H9 (cell line): ENCODE data around the gene LRP3. TPM values are rescaled to one million over a fixed set of nuclear protein-coding genes. Genes with fewer than 3 reads are reported as not detected.

Experiments used
- DNase-seq: peaks from one replicate; pipeline ENCODE4 v3.0.0-alpha.2; 2017
- H2AFZ ChIP-seq: one replicate; pipeline ENCODE4 v1.6.1; 2013; ENCODE audit warnings: mild to moderate bottlenecking, low read length, control low read depth, moderate library complexity
- H2AK5ac ChIP-seq: 2 replicates; pipeline ENCODE4 v1.6.1; 2013; ENCODE audit warnings: low read length, control low read depth, mixed read lengths; ENCODE audit not compliant: insufficient read length
- H2BK120ac ChIP-seq: one replicate; pipeline ENCODE4 v1.6.1; 2013; ENCODE audit warnings: low read depth, mild to moderate bottlenecking, low read length, control low read depth, inconsistent platforms; ENCODE audit not compliant: poor library complexity, severe bottlenecking
- H2BK12ac ChIP-seq: 2 replicates; pipeline ENCODE4 v1.6.1; 2013; ENCODE audit warnings: low read length, control low read depth, mixed read lengths, low read depth; ENCODE audit not compliant: insufficient read length
- H2BK15ac ChIP-seq: 2 replicates; pipeline ENCODE4 v1.6.1; 2013; ENCODE audit warnings: low read depth, low read length, control low read depth
- H2BK20ac ChIP-seq: one replicate; pipeline ENCODE4 v1.6.1; 2013; ENCODE audit warnings: low read depth, mild to moderate bottlenecking, low read length, control low read depth, inconsistent platforms; ENCODE audit not compliant: poor library complexity, severe bottlenecking
- H2BK5ac ChIP-seq: 2 replicates; pipeline ENCODE4 v1.6.1; 2013; ENCODE audit warnings: low read length, control low read depth, mixed read lengths; ENCODE audit not compliant: insufficient read length
- H3K14ac ChIP-seq: 2 replicates; pipeline ENCODE4 v1.6.1; 2013; ENCODE audit warnings: low read length, control low read depth; ENCODE audit not compliant: insufficient read depth
- H3K18ac ChIP-seq: 2 replicates; pipeline ENCODE4 v1.6.1; 2013; ENCODE audit warnings: low read depth, mild to moderate bottlenecking, mixed read lengths, low read length, control low read depth; ENCODE audit not compliant: insufficient read length
- H3K23ac ChIP-seq: 2 replicates; pipeline ENCODE4 v1.6.1; 2013; ENCODE audit warnings: low read length, control low read depth, mixed read lengths, low read depth; ENCODE audit not compliant: insufficient read length
- H3K23me2 ChIP-seq: 2 replicates; pipeline ENCODE4 v1.6.1; 2013; ENCODE audit warnings: low read depth, mild to moderate bottlenecking, mixed read lengths, low read length, control low read depth; ENCODE audit not compliant: insufficient read length, poor library complexity, severe bottlenecking
- H3K27ac ChIP-seq: 2 replicates; pipeline ENCODE4 v1.5.1; 2013; ENCODE audit warnings: low read length, control low read depth, mixed read lengths, low read depth; ENCODE audit not compliant: insufficient read length
- H3K27me3 ChIP-seq: 2 replicates; pipeline ENCODE4 v1.6.1; 2013; ENCODE audit warnings: low read length, control low read depth, inconsistent platforms; ENCODE audit not compliant: insufficient read depth
- H3K4ac ChIP-seq: 2 replicates; pipeline ENCODE4 v1.6.1; 2013; ENCODE audit warnings: low read depth, mild to moderate bottlenecking, control low read depth, inconsistent platforms, low read length, moderate library complexity
- H3K4me1 ChIP-seq: 2 replicates; pipeline ENCODE4 v1.6.1; 2013; ENCODE audit warnings: low read length, control low read depth, inconsistent platforms; ENCODE audit not compliant: insufficient read depth
- H3K4me2 ChIP-seq: 2 replicates; pipeline ENCODE4 v1.6.1; 2013; ENCODE audit warnings: low read length, control low read depth, mixed read lengths; ENCODE audit not compliant: insufficient read length, insufficient read depth
- H3K56ac ChIP-seq: 2 replicates; pipeline ENCODE4 v1.6.1; 2013; ENCODE audit warnings: low read depth, mild to moderate bottlenecking, mixed read lengths, low read length, control low read depth; ENCODE audit not compliant: insufficient read length
- H3K79me1 ChIP-seq: 2 replicates; pipeline ENCODE4 v1.6.1; 2013; ENCODE audit warnings: low read depth, mild to moderate bottlenecking, moderate library complexity, low read length, control low read depth, inconsistent platforms; ENCODE audit not compliant: insufficient read depth, poor library complexity, severe bottlenecking
- H3K79me2 ChIP-seq: 2 replicates; pipeline ENCODE4 v1.6.1; 2013; ENCODE audit warnings: low read length, control low read depth, inconsistent platforms; ENCODE audit not compliant: insufficient read depth
- H3K9ac ChIP-seq: 2 replicates; pipeline ENCODE4 v1.6.1; 2013; ENCODE audit warnings: low read length, control low read depth, mixed read lengths; ENCODE audit not compliant: insufficient read length; ENCODE audit errors: extremely low read depth
- H3K9me3 ChIP-seq: one replicate; pipeline ENCODE4 v1.6.1; 2013; ENCODE audit warnings: low read depth, low read length, inconsistent platforms; ENCODE audit not compliant: control insufficient read depth
- H3T11ph ChIP-seq: one replicate; pipeline ENCODE4 v1.6.1; 2013; ENCODE audit warnings: mild to moderate bottlenecking, low read length, control low read depth, inconsistent platforms
- H4K20me1 ChIP-seq: one replicate; pipeline ENCODE4 v1.6.1; 2013; ENCODE audit not compliant: control insufficient read depth, insufficient read length, insufficient read depth
- H4K5ac ChIP-seq: 2 replicates; pipeline ENCODE4 v1.6.1; 2013; ENCODE audit warnings: low read depth, mild to moderate bottlenecking, mixed read lengths, low read length, control low read depth; ENCODE audit not compliant: insufficient read length
- H4K8ac ChIP-seq: replicated peaks from 2 replicates; pipeline ENCODE4 v1.6.1; 2013; ENCODE audit warnings: low read length, control low read depth, mixed read lengths, low read depth; ENCODE audit not compliant: insufficient read length
- H4K91ac ChIP-seq: 2 replicates; pipeline ENCODE4 v1.6.1; 2013; ENCODE audit warnings: low read depth, mild to moderate bottlenecking, moderate library complexity, mixed read lengths, low read length, control low read depth; ENCODE audit not compliant: insufficient read length
- H3K27ac Mint-ChIP-seq, 3 experiments: 2 replicates in 2 of 3; 3 replicates in 1 of 3; pipeline ENCODE4 v1.8.0; 2020 to 2021; ENCODE audit warnings: mixed read lengths in 3 of 3, mild to moderate bottlenecking in 1 of 3, moderate library complexity in 1 of 3
- H3K27me3 Mint-ChIP-seq: 2 replicates; pipeline ENCODE4 v1.8.0; 2021; ENCODE audit warnings: low read depth, mild to moderate bottlenecking, moderate library complexity, mixed read lengths
- H3K36me3 Mint-ChIP-seq, 3 experiments: 2 replicates in 2 of 3; 3 replicates in 1 of 3; pipeline ENCODE4 v1.8.0; 2020 to 2021; ENCODE audit warnings: low read depth in 3 of 3, mixed read lengths in 3 of 3; ENCODE audit not compliant: insufficient read depth in 1 of 3
- H3K4me1 Mint-ChIP-seq, 2 experiments: 2 replicates each; pipeline ENCODE4 v1.8.0; 2020; ENCODE audit warnings: mixed read lengths in 2 of 2
- H3K4me3 Mint-ChIP-seq, 2 experiments: 2 replicates in 1 of 2; 3 replicates in 1 of 2; pipeline ENCODE4 v1.8.0; 2020 to 2021; ENCODE audit warnings: mild to moderate bottlenecking in 2 of 2, mixed read lengths in 2 of 2, moderate library complexity in 1 of 2
- H3K9me3 Mint-ChIP-seq, 2 experiments: 2 replicates in 1 of 2; 3 replicates in 1 of 2; pipeline ENCODE4 v1.8.0; 2020; ENCODE audit warnings: mild to moderate bottlenecking in 2 of 2, mixed read lengths in 2 of 2, moderate library complexity in 1 of 2
- CTCF ChIP-seq: fragments of 200-600 bp; sonication (generic); conservative IDR thresholded peaks from 3 replicates; pipeline ENCODE4 v1.8.0; 2021; ENCODE audit warnings: antibody characterized with exemption, mild to moderate bottlenecking
- WGBS: extraction: QIAGEN DNeasy Blood & Tissue Kit; methylation state at CpG from one replicate; pipeline ENCODE4 v1.1.7; 2013; ENCODE audit warnings: missing lambda C conversion rate, low lambda C conversion rate, mixed read lengths; ENCODE audit not compliant: insufficient read length; ENCODE audit errors: extremely low coverage; 5-methylcytosine and 5-hydroxymethylcytosine counted together
- total RNA-seq: library from RNA; stranded (reverse); gene quantifications from 2 replicates; pipeline ENCODE4 v1.2.1, GENCODE V29; 2021

Gene LRP3
- total RNA-seq, 1 experiment from 2014 or later: 29.2 TPM

- no peak for DNase-seq
- Histone ChIP-seq H3K79me2 (no peaks in the 10 kb centered on the region), H3T11ph (no peak overlapping the region), H2BK120ac (no peak overlapping the region), H3K14ac (no peak overlapping the region), H4K91ac (no peak overlapping the region), H3K18ac (no peak overlapping the region), H3K4me2 (no peak overlapping the region), H3K9me3 (no peaks in the 10 kb centered on the region), H3K4ac (no peak overlapping the region), H4K5ac (no peak overlapping the region), H3K27ac (no peak overlapping the region), H4K20me1 (no peaks in the 10 kb centered on the region), H2BK5ac (no peak overlapping the region), H3K23ac (no peak overlapping the region), H2BK12ac (no peak overlapping the region), H3K56ac (no peak overlapping the region), H3K27me3 (no peaks in the 10 kb centered on the region), H2BK20ac (no peak overlapping the region), H2BK15ac (no peak overlapping the region), H2AK5ac (no peak overlapping the region), H2AFZ (no peak overlapping the region), H3K4me1 (no peaks in the 10 kb centered on the region), H4K8ac (no peak overlapping the region), H3K23me2 (no peaks in the 10 kb centered on the region), H3K79me1 (no peaks in the 10 kb centered on the region), H3K9ac (no peak overlapping the region)
- Mint-ChIP-seq H3K4me1 (no peaks in the 10 kb centered on the region), H3K4me3 (no peak overlapping the region; a peak in 1 of 5 replicates), H3K27ac (no peak overlapping the region), H3K9me3 (peaks cover 2 to 3% of the 10 kb centered on the region in 2 experiments; a peak in 3 of 5 replicates), H3K36me3 (0 out of 7 replicates have a peak, but pooled peaks cover 0 to 2% (median 0%) of the 10 kb centered on the region in 3 experiments), H3K27me3 (no peaks in the 10 kb centered on the region; the same call in 1 of the 2 replicates)
- no peak for TF ChIP-seq CTCF
- no CpG with 5 or more reads among the region's 3 CpGs for WGBS
Observed at GRCh38 chr19:33157906-33158305, 36.2 kb upstream of the LRP3 start.
